GM18868 (cell line): ENCODE data around the gene CFB.
A peak's percentile ranks its signal among the peaks of the same experiment; 100 is the strongest.
"Not testable (repeated sequence)": the region's sequence is repeated elsewhere in the genome, so short reads cannot be mapped to it uniquely, and the experiment has no call there.

ENCODE experiments used
- ATAC-seq: cut with Tn5 transposase; IDR thresholded peaks from one replicate; pipeline ENCODE4 v1.9.1; 2021; ENCODE audit warnings: mild to moderate bottlenecking, moderate library complexity; ENCODE audit not compliant: unreplicated experiment

CFB gene

DNA sequence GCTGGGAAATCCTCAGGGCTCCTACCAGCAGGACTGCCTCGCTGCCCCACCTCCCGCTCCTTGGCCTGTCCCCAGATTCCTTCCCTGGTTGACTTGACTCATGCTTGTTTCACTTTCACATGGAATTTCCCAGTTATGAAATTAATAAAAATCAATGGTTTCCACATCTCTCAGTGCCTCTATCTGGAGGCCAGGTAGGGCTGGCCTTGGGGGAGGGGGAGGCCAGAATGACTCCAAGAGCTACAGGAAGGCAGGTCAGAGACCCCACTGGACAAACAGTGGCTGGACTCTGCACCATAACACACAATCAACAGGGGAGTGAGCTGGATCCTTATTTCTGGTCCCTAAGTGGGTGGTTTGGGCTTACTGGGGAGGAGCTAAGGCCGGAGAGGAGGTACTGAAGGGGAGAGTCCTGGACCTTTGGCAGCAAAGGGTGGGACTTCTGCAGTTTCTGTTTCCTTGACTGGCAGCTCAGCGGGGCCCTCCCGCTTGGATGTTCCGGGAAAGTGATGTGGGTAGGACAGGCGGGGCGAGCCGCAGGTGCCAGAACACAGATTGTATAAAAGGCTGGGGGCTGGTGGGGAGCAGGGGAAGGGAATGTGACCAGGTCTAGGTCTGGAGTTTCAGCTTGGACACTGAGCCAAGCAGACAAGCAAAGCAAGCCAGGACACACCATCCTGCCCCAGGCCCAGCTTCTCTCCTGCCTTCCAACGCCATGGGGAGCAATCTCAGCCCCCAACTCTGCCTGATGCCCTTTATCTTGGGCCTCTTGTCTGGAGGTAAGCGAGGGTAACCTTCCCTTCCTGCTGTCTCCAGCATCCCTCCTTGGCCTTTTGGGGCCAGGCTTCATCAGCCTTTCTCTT lies at the start of gene CFB:
TSS of gene CFB (plus strand) at position 589 of the 863 bp plus-strand sequence. CDS start at position 716, 127 bp downstream.
- ATAC-seq = no peak

DNA sequence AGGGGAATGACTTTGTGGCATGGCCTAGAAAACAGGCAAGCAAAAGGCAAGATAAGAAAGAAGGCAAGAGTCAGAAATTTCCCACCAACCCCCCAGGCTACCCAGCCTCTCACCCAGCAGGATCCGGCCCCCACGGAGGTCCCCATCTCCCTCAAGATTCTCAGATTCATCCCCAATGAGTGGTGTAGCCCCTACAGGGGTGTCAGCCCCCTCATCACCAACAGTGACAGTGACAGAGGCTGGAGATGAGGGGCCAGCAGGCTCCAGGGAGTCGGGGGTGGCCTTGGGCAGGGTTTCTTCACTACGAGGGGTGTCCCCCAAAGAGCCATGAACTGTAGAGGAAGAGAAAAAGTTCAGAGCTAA lies 49.4 kb upstream of the CFB start:
- no peak for ATAC-seq

DNA sequence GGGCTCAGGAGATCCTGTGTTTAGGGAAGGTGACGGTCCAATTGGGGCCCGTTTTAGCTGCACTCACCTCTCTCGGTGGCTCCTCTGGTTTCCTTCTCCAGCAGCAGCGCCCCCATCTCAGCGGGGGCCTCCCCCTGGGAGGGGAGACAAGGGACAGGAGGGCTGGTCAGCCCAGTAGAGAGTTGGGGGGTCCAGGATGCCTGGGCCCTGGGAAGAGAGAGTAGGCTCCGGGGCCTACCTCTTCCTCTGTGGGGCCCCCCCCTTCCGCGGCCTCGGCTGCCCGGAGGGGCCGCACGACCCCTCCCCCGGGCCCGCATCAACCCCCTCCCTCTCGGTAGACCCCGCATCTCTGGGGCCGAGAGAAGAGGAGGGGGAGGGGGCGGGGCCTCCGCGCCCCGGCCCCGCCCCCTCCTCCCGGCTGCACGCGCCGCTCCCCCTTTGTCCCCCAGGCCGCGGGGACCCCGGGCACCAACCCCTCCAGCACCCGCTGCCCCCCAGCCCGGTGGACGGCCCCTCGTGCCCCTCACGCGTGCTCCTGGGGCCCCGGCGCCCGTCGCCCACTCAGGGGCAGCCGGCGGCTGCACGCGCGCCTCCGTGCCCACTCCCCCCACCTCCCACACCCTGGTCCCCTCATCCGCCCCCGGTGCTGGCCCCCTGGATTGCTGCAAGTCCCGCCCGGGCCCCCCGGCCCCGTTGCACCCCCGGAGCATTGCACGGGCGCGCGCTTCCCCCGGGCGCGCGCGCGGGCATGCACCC lies 48.9 kb upstream of the CFB start:
- no peak for ATAC-seq

DNA sequence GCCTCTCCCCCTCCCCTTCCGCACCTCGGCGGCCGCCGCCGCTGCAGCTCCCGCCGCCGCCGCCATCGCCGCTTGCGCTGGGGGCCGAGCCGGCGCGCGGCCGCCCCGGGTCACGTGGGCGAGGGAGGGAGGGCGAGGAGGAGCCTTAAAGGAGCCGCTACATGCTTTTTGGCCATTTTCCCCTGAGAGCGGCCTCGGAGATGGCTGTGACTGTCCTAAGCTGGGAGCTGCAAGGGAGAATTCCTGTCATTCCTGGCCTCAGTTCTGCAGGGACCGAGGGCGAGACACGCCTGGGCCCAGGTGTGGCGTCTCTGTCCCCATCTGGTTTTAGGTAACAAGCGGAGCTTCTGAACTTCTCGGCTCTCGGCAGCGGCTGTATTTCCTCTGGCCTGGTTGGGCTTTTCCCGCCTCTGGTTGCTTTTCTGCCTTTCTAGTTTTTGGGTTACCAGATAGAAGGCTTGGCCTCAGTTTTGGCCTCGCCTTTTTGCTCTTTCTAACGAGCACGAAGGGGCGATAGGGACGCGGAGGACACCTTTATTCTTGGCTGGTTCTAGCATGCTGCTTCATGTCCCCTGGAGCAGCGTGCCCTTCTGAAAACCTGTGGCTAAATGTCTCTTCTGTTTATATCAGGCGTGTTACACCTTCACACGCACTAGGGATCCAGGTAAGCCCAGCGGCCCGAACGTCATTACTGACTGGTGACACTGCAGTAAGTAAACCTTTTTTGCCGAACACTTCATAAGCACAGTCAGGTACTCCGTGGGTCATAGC lies 48.1 kb upstream of the CFB start, which contains the start of gene EHMT2:
TSS of gene EHMT2 (minus strand) at position 87 of the 771 bp plus-strand sequence. CDS start at position 66, 21 bp downstream.
- ATAC-seq = peak; percentile 59

DNA sequence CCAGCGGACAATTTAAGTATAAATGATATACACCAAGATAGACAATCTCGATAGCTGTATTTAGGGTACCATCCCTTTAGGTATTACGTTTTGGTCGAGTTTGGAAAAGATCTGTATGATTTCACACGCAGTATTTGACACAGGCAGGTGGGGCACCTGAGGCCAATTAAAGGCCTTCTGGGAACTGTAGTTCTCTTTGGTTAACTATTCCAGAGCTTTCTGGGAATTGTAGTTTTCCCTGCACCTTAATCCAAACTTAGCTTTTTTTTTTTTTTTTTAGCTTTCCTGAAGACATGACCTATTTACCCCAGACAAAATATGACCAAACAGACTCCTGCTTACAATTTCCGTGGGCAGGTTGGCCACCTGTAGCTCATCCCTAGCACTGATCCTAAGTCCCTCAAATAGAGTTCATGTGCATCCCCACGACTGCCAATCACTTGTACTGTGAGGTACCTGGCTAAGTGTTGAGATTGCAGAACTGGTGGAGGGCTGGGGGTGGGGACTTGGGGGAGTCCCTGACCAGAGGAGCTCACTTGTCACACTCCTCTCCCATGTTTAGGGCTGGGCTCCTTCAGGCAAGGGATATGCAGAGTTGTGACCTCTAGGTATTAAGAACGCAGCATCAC lies 47.4 kb upstream of the CFB start:
- no peak for ATAC-seq

DNA sequence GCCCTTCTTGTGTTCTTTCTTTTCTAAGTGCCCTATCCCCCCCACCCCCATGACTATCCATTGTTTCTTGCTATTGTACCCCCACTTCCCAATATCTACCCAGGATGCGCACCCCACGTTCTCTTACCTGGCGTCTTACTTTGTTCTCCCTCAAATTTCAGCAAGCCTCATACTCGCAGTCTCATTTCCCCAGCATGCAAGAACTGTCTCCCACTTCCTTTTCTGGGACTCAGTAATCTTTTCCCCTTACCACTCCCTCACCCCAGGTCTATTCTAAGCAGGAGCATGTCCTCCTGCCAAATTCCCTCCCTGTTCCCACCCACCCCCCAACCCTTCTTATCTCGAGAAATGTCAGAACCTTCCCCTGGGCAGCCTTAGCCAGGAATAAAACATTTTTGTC lies 46.7 kb upstream of the CFB start:
- ATAC-seq = no peak

DNA sequence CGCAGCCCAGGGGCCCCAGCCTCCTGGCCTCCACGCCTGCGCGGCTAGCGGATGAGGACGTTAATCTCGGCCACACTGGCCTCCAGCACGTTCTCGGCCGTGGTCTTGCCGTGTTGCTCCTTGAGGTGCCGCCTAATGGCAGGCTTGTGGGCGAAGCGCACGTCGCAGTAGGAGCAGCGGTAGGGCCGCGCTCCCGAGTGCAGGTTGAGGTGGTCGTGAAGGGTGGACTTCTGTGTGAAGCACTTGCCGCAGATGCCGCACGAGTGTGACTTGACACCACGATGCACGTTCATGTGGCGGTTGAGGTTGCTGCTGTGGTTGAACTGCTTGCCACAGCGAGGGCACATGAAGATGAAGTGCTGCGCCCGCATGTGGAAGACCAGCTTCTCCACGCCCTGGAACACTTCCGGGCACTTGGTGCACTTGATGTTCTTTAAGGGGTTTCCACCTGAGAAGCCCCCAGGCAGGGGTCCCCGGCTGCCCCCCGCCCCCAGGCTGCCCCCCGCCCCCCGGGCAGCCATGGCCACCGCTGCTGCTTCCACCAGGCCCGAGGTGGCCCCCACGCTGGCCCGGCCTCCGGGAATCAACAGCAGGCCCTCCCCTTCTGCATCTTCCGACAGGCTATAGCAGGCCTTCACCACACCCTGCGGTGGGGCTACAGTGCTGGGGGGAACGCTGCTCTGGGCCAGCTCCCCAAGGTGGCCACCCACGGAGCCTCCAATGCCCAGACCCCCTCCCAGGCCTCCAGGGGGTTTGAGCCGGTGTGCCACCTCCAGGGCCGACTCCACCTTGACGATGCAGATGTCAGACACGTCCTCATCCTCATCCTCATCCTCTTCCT lies 45.8 kb upstream of the CFB start:
- ATAC-seq = no peak

DNA sequence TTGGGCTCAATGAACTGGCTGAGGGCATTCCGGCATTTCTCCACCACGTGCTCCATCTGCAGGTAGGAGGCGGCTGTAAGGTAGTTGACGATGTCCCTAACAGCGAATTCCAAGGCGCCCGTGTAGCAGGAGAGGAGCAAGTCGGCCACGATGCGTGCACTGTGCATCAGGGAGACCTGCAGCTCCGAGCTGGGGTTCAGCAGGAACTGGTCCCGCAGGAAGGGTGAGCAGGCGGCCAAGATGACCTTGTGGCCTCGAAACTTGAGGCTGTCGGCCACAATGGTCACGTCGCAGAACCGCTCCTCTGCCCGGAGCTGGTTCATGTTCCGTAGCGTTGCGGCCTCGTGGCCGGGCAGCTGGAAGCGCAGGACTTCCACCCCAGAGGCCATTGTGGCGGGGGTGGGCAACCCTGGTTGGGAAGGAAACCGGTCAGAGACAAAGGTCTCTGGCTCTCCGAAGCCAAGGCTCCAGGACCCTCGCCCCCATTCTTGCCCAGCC lies 44.9 kb upstream of the CFB start:
- ATAC-seq = no peak

DNA sequence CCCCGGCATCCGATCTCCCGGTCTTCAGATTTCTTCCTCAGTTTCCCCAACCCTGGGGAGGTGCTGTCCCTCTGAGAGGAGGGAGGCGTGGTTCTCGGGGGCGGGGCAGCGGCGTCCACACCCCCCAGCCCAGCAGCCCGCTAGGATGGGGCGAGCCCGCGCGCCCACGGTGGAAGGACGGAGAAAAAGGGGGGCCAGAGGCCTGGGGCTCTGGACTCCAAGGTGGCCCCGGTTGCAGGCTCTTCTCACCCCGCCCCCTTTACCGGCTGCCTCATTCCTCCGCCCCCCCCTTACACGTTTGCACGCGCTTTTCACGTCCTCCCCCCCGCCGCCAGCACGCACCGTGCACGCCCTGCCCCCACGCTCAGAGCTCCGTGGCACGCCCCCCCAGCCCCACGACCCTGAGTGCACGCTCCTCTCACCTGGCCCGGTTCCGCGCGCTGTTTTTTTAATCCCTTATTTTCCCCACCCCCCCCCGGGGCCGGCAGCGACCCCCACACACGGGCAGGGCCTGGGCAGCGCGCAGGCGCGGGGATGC lies 44.4 kb upstream of the CFB start:
- no peak for ATAC-seq

DNA sequence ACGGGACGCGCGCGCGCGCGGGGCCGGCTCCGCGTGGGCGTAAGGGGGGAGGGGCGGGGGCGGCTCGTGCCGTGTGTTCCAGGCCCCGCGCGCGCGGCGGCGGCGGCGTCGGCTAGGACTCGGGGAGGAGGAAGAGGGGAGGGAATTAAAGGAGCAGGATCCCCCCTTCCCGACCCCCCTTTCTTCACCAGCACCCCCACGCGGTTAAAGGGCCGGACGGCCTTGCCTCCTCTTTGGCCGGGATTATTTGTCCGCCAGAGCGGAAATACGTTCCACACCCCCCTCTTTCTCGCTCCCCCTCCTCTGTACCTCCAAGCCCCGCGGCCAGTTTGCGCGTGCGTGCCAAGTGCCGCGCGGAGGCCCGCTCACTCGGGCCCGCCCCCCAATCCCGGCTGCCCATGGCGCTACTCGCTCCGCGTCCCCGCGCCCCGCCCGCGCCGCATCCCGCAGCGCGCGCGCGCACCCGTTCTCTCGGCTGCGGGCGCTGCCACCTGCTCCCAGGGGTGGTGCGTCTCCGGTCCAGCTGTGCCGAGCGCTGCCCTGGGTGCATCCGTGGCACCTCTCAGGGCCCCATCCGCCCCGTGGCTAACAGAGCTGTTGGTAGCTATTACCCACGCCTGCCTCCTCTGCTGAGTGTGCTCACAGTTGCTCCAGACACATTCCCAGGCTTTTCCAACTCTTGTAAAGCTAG lies 43.8 kb upstream of the CFB start, which contains the start of gene ZBTB12:
TSS of gene ZBTB12 (minus strand) at position 134 of the 691 bp plus-strand sequence. CDS start 781 bp downstream, outside the sequence.
- peak; percentile 54 for ATAC-seq

DNA sequence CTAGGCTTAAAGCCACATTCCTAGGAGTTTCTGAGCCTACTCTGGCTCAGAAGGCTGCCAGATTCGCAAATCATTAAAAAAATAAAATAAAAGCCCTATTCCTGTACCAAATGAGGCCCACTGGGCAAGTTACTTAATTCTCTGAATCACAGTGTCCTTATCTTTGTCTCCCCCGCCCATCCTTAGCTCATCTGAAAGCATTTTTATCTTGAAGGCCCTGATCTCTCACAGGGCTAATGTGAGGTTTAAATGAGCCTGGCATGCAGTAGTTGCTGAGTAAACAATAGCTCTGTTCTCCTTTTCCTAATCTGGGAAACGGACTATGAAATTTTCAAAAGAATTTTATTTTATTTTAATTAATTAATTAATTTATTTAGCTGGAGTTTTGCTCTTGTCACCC lies 41.9 kb upstream of the CFB start:
- ATAC-seq = no peak

DNA sequence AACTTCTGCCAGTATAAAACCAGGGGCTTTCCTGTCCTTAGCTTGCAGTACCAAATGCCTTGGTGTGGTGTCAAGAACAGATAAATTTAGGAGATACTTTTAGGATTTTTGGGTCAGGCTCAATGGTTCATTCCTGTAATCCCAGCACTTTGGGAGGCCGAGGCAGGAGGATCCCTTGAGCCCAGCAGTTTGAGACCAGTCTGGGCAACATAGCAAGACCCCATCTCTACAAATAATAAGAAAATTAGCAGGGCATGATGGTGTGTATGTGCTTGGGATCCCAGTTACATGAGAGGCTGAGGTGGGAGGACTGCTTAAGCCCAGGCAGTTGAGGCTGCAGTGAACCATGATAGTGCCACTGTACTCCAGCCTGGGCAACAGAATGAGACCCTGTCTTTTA lies 40.9 kb upstream of the CFB start:
- ATAC-seq = no peak

DNA sequence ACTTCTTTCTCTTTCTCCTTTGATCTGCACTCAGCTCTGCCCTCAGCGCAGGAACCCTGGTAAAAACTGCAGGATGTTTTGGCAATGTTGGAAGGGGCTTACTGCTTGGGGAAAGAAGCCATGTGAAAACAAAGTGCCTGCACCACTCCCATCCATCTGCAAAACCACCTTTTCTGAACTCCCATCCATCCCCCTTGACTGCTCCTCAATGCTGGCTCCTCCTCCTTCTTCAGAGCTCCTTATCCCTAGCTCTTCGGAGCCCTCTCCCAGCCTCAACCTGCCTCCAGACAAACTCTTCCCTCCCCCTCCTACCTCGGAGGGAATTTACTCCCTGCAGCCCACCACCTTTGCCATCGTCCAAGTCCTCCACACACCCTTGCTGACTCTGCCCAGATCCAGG lies 39.8 kb upstream of the CFB start:
- ATAC-seq = no peak

DNA sequence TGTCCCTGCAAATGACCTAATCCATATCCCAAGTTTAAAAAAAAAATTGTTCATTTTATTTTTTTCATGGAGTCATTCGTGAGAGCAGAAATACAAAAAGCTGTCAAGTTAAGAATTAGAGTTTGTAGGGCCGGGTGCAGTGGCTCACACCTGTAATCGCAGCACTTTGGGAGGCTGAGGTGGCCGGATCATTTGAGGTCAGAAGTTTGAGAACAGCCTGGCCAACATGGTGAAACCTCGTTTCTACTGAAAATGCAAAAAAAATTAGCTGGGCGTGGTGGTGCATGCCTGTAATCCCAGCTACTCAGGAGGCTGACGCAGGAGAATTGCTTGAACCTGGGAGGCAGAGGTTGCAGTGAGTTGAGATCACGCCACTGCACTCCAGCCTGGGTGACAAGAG lies 39.2 kb upstream of the CFB start:
- ATAC-seq = not testable (repeated sequence)

DNA sequence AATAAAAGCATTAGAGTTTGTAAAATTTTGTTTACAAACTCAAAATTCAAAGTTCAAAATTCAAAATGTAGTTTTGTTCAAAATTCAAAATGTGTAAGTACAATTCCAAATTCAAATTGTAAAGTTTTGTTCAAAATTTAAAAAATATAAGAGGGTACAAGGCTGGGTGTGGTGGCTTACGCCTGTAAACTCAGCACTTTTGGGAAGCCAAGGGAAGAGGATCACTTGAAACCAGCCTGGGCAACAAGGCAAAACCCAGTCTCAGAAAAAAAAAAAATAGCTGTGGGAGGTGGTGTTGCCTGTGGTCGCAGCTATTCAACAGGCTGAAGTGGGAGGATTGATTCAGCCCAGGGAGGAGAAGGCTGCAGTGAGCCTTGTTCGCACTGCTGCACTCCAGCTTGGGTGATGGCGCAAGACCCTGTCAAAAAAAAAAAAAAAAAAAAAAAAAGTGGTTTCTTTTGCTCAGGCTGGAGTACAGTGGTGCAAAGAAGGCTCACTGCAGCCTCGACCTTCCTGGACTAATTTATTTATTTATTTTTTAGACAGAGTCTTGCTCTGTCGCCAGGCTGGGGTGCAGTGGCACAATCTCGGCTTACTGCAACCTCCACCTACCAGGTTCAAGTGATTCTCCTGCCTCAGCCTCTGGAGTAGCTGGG lies 38.6 kb upstream of the CFB start:
- ATAC-seq = no peak

DNA sequence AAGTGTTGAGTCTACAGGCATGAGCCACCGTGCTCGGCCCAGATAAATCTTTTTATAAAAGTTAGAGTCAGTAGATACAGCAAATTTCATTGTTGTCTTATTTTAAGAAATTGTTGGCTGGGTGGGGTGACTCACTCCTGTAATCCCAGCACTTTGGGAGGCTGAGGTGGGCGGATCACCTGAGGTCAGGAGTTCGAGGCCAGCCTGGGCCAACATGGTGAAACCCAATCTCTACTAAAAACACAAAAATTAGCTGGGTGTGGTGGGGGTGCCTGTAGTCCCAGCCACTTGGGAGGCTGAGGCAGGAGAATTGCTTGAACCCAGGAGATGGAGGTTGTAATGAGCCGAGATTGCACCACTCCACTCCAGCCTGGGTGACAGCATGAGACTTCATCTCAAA lies 37.6 kb upstream of the CFB start:
- not testable (repeated sequence) for ATAC-seq

DNA sequence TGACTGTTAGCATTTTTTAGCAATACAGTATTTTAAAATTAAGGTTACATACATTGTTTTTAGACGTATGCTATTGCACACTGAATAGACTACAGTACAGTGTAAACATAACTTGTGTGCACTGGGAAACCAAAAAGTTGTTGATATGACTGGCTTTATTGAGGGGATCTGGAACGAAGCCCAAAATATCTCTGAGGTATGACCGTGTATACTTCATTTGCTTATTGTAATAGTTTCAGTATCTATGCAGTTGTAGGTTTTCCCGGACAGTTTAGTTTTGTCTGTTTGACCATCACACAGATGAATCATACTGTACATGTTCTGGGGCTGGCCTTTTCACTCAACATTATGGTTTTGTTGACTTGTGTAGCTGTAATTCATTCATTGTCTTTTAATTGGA lies 37.1 kb upstream of the CFB start:
- ATAC-seq = peak; percentile 83

DNA sequence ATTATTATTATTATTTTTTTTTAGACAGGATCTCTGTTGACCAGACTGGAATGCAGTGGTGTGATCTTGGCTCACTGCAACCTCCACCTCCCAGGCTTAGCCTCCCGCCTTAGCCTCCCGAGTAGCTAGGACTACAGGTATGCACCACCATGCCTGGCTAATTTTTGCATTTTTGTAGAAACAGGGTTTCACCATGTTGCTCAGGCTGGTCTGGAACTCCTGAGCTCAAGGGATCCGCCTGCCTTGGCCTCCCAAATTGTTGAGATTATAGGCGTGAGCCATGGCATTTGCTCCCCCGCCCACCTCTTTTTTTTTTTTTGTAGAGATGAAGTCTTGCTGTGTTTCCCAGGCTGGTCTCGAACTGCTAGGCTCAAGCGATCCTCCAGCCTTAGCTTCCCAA lies 36.6 kb upstream of the CFB start:
- ATAC-seq = not testable (repeated sequence)
